Activated CD4-positive, alpha-beta T cell treated with anti-CD3 and anti-CD28 coated beads for 4 hours (primary cell): ENCODE results near the gene LMNTD2.

ENCODE experiments used
- DNase-seq, 2 donors: peaks; one replicate each; pipeline ENCODE4 v3.0.0-alpha.2; 2020

Gene LMNTD2

GRCh38 chr11:567629-568292 lies 7.2 kb upstream of the LMNTD2 start:
- no peak for DNase-seq

- DNase-seq: no peak
These were observed 6.6 kb upstream of the LMNTD2 start for GRCh38 chr11:567011-567628.

GRCh38 chr11:565921-566509 lies 5.5 kb upstream of the LMNTD2 start:
- DNase-seq: no peak

- DNase-seq: no peak
These were observed 3.5 kb upstream of the LMNTD2 start for GRCh38 chr11:563812-564578.

GRCh38 chr11:563066-563811 lies 2.7 kb upstream of the LMNTD2 start:
- no peak for DNase-seq

- no peak for DNase-seq
These were observed 1.6 kb upstream of the LMNTD2 start for GRCh38 chr11:562046-562645.

GRCh38 chr11:561148-562003 lies 838 bp upstream of the LMNTD2 start:
- no peak for DNase-seq

- DNase-seq: no peak
These were observed 730 bp downstream of the LMNTD2 start for GRCh38 chr11:559712-560304.

- DNase-seq: no peak
These were observed 1.4 kb downstream of the LMNTD2 start for GRCh38 chr11:559020-559620.

- DNase-seq: no peak
These were observed 2.0 kb downstream of the LMNTD2 start for GRCh38 chr11:558503-558902.

GRCh38 chr11:557328-558132 lies 3.0 kb downstream of the LMNTD2 start:
- DNase-seq: no peak

- no peak for DNase-seq
These were observed 3.8 kb downstream of the LMNTD2 start for GRCh38 chr11:556662-557256.

GRCh38 chr11:555780-556661 lies 4.5 kb downstream of the LMNTD2 start:
- DNase-seq: no peak

- no peak for DNase-seq
These were observed 5.2 kb downstream of the LMNTD2 start for GRCh38 chr11:555227-555779.

GRCh38 chr11:554428-555226 lies 5.9 kb downstream of the LMNTD2 start:
- peak; percentile 80 to 84 for DNase-seq

- DNase-seq: no peak
These were observed 6.6 kb downstream of the LMNTD2 start for GRCh38 chr11:553988-554340.
